ENCODE data around the gene YES1. TPM values are rescaled to one million over a fixed set of nuclear protein-coding genes. Genes with fewer than 3 reads are reported as not detected.

The YES1 gene
- polyA plus RNA-seq, 1 donor from 2014 or later: 12.0 TPM

GRCh38 chr18:711657-712400 lies 100.2 kb downstream of the YES1 start:
- peaks cover 7% of the 10 kb centered on the region for H3K9me3 ChIP-seq (ENCODE audit: low read length)
- TF ChIP-seq RAD21 (conservative IDR thresholded peaks at IDR 0.05): no peak
- TF ChIP-seq POLR2AphosphoS5 (IDR thresholded peaks at IDR 0.05): no peak
- TF ChIP-seq EZH2 (IDR thresholded peaks at IDR 0.05; ENCODE audit: borderline replicate concordance, insufficient read depth, low read length, poor library complexity, severe bottlenecking): no peak
- no peak for TF ChIP-seq EP300 (conservative IDR thresholded peaks at IDR 0.05; ENCODE audit: poor library complexity, severe bottlenecking)
- TF ChIP-seq SMC3 (conservative IDR thresholded peaks at IDR 0.05; ENCODE audit: poor library complexity): no peak
- H3K27me3 ChIP-seq (ENCODE audit: insufficient read depth, low read depth, low read length): peaks cover 8% of the 10 kb centered on the region
- H3K36me3 ChIP-seq (ENCODE audit: insufficient read depth, low read length): no peaks in the 10 kb centered on the region
- no peak overlapping the region for H3K27ac ChIP-seq (ENCODE audit: low read length)
- no peaks in the 10 kb centered on the region for H3K9me2 ChIP-seq (ENCODE audit: insufficient read depth, low read length)
- H2AFZ ChIP-seq (ENCODE audit: low read depth, low read length): peak overlapping the region; percentile 40
- H3F3A ChIP-seq (ENCODE audit: insufficient read depth, low read length, poor library complexity, severe bottlenecking): no peaks in the 10 kb centered on the region
- H4K20me1 ChIP-seq (ENCODE audit: insufficient read depth): no peaks in the 10 kb centered on the region
- H3K4me3 ChIP-seq (ENCODE audit: low read length): peak overlapping the region; percentile 66
- peak overlapping the region; percentile 16 for H3K9ac ChIP-seq (ENCODE audit: low read length)
- peak overlapping the region; percentile 32 for H3K4me2 ChIP-seq (ENCODE audit: low read length)
- no peaks in the 10 kb centered on the region for H3K79me2 ChIP-seq (replicated peaks; ENCODE audit: insufficient read depth, low read length)

GRCh38 chr18:711310-711656 lies 100.8 kb downstream of the YES1 start:
- Histone ChIP-seq H3F3A (ENCODE audit: insufficient read depth, low read length, poor library complexity, severe bottlenecking) (no peaks in the 10 kb centered on the region), H3K4me3 (ENCODE audit: low read length) (peak overlapping the region; percentile 66), H3K9ac (ENCODE audit: low read length) (no peak overlapping the region), H3K9me3 (ENCODE audit: low read length) (peaks cover 7% of the 10 kb centered on the region), H3K27me3 (ENCODE audit: insufficient read depth, low read depth, low read length) (peaks cover 8% of the 10 kb centered on the region), H4K20me1 (ENCODE audit: insufficient read depth) (no peaks in the 10 kb centered on the region), H3K4me2 (ENCODE audit: low read length) (no peak overlapping the region), H3K79me2 (replicated peaks; ENCODE audit: insufficient read depth, low read length) (no peaks in the 10 kb centered on the region), H2AFZ (ENCODE audit: low read depth, low read length) (no peak overlapping the region), H3K27ac (ENCODE audit: low read length) (no peak overlapping the region), H3K9me2 (ENCODE audit: insufficient read depth, low read length) (no peaks in the 10 kb centered on the region), H3K36me3 (ENCODE audit: insufficient read depth, low read length) (no peaks in the 10 kb centered on the region)
- TF ChIP-seq TAF1 (IDR thresholded peaks at IDR 0.05; ENCODE audit: low read depth) (no peak), MXI1 (conservative IDR thresholded peaks at IDR 0.05; ENCODE audit: poor library complexity, severe bottlenecking) (no peak)

DNA sequence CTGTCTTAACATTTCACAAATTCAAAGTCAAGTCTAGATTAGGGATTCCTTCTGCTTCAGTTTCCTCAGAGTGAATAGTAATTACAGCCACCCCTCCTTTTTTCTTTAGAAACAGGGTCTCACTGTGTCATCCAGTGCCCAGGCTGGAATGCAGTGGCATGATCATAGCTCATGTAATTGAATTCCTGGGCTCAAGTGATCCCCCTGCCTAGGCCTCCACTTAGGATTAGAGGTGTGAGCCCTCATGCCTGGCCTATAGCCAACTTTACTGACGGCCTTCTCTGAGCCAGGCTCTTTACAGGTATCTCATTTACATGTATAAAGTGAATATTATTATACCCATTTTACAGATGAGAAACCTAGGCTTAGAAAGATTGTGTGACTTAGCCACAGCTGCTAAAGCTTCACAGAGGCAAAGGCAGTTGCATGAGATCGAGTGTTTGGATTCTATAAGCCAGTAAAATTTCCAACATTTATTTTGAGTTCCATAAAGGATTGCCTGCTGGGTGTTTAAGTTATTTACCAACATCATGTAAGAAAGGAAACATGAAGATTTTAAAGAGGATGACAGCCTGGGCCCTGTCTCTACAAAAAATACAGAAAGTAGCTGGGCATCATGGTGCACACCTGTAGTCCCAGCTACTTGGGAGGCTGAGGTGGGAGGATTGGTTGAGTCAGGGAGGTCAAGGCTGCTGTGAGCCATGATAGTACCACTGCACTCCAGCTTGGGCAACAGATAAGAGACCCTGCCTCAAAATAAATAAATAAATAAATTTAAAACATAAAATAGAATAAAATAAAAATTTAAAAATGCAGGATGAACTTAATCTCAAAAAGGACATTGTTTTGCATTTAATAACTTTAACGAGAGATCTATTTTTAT lies 101.4 kb downstream of the YES1 start:
- peaks cover 8% of the 10 kb centered on the region for H3K27me3 ChIP-seq (ENCODE audit: insufficient read depth, low read depth, low read length)
- H2AFZ ChIP-seq (ENCODE audit: low read depth, low read length): no peak overlapping the region
- no peaks in the 10 kb centered on the region for H3K36me3 ChIP-seq (ENCODE audit: insufficient read depth, low read length)
- TF ChIP-seq POLR2AphosphoS5 (IDR thresholded peaks at IDR 0.05): no peak
- TF ChIP-seq EZH2 (IDR thresholded peaks at IDR 0.05; ENCODE audit: borderline replicate concordance, insufficient read depth, low read length, poor library complexity, severe bottlenecking): no peak
- no peak for TF ChIP-seq TAF1 (IDR thresholded peaks at IDR 0.05; ENCODE audit: low read depth)
- TF ChIP-seq, protein P1, sequence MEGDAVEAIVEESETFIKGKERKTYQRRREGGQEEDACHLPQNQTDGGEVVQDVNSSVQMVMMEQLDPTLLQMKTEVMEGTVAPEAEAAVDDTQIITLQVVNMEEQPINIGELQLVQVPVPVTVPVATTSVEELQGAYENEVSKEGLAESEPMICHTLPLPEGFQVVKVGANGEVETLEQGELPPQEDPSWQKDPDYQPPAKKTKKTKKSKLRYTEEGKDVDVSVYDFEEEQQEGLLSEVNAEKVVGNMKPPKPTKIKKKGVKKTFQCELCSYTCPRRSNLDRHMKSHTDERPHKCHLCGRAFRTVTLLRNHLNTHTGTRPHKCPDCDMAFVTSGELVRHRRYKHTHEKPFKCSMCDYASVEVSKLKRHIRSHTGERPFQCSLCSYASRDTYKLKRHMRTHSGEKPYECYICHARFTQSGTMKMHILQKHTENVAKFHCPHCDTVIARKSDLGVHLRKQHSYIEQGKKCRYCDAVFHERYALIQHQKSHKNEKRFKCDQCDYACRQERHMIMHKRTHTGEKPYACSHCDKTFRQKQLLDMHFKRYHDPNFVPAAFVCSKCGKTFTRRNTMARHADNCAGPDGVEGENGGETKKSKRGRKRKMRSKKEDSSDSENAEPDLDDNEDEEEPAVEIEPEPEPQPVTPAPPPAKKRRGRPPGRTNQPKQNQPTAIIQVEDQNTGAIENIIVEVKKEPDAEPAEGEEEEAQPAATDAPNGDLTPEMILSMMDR (IDR thresholded peaks at IDR 0.05; ENCODE audit: poor library complexity, severe bottlenecking): no peak
- no peak for TF ChIP-seq EP300 (conservative IDR thresholded peaks at IDR 0.05; ENCODE audit: poor library complexity, severe bottlenecking)
- no peak for TF ChIP-seq RAD21 (conservative IDR thresholded peaks at IDR 0.05)
- no peak for TF ChIP-seq MXI1 (conservative IDR thresholded peaks at IDR 0.05; ENCODE audit: poor library complexity, severe bottlenecking)
- no peak for TF ChIP-seq SMC3 (conservative IDR thresholded peaks at IDR 0.05; ENCODE audit: poor library complexity)
- TF ChIP-seq REST (IDR thresholded peaks at IDR 0.05; ENCODE audit: borderline replicate concordance): no peak
- H3K79me2 ChIP-seq (replicated peaks; ENCODE audit: insufficient read depth, low read length): no peaks in the 10 kb centered on the region
- no peaks in the 10 kb centered on the region for H3F3A ChIP-seq (ENCODE audit: insufficient read depth, low read length, poor library complexity, severe bottlenecking)
- H3K4me2 ChIP-seq (ENCODE audit: low read length): no peak overlapping the region
- no peaks in the 10 kb centered on the region for H3K9me2 ChIP-seq (ENCODE audit: insufficient read depth, low read length)
- peaks cover 7% of the 10 kb centered on the region for H3K9me3 ChIP-seq (ENCODE audit: low read length)
- no peak overlapping the region for H3K9ac ChIP-seq (ENCODE audit: low read length)
- H4K20me1 ChIP-seq (ENCODE audit: insufficient read depth): no peaks in the 10 kb centered on the region
- no peak overlapping the region for H3K4me3 ChIP-seq (ENCODE audit: low read length)
- H3K27ac ChIP-seq (ENCODE audit: low read length): no peak overlapping the region

Measured in neural cell (in vitro differentiated cells).